Duodenal mucosa (tissue), 2 donors: Measurements from ENCODE around the gene EEF2KMT.
"Not testable (repeated sequence)": the region's sequence is repeated elsewhere in the genome, so short reads cannot be mapped to it uniquely, and the experiment has no call there.

ENCODE experiments used
- H3K27ac ChIP-seq: one replicate; pipeline ENCODE4 v1.7.0; 2013; ENCODE audit warnings: low read depth, low read length
- H3K27me3 ChIP-seq, 2 donors: one replicate each; pipeline ENCODE4 v1.7.0; 2013; ENCODE audit warnings: low read length in 2 of 2, control low read depth in 1 of 2; ENCODE audit not compliant: insufficient read depth in 2 of 2, control insufficient read depth in 1 of 2
- H3K36me3 ChIP-seq, 2 donors: one replicate each; pipeline ENCODE4 v1.7.0; 2013; ENCODE audit warnings: low read length in 2 of 2, control low read depth in 1 of 2; ENCODE audit not compliant: insufficient read depth in 2 of 2, control insufficient read depth in 1 of 2
- H3K4me1 ChIP-seq, 2 donors: one replicate each; pipeline ENCODE4 v1.7.0; 2013; ENCODE audit warnings: low read length in 2 of 2, control low read depth in 1 of 2; ENCODE audit not compliant: insufficient read depth in 2 of 2, control insufficient read depth in 1 of 2
- H3K4me3 ChIP-seq, 2 donors: one replicate each; pipeline ENCODE4 v1.7.0; 2013; ENCODE audit warnings: low read length in 2 of 2, low read depth in 1 of 2
- H3K9ac ChIP-seq, 2 donors: one replicate each; pipeline ENCODE4 v1.7.0; 2013; ENCODE audit warnings: low read length in 2 of 2, low read depth in 1 of 2
- H3K9me3 ChIP-seq, 2 donors: one replicate each; pipeline ENCODE4 v1.7.0; 2013; ENCODE audit warnings: low read length in 2 of 2, control low read depth in 1 of 2; ENCODE audit not compliant: control insufficient read depth in 1 of 2

Gene EEF2KMT

GRCh38 chr16:5080996-5081395 lies 16.6 kb downstream of the EEF2KMT start:
- not testable (repeated sequence) for H3K27ac ChIP-seq

GRCh38 chr16:5080461-5080860 lies 17.1 kb downstream of the EEF2KMT start:
- not testable (repeated sequence) for H3K4me3 ChIP-seq, H3K9ac ChIP-seq, H3K27ac ChIP-seq, H3K27me3 ChIP-seq, H3K9me3 ChIP-seq, H3K4me1 ChIP-seq
- peaks cover 9 to 25% of the 10 kb centered on the region in 2 donors for H3K36me3 ChIP-seq

More at GRCh38 chr16:5080996-5081395, 16.6 kb downstream of the EEF2KMT start:
- peaks cover 4 to 24% of the 10 kb centered on the region in 2 donors for H3K36me3 ChIP-seq
- not testable (repeated sequence) for H3K4me1 ChIP-seq, H3K9ac ChIP-seq, H3K9me3 ChIP-seq, H3K27me3 ChIP-seq, H3K4me3 ChIP-seq

GRCh38 chr16:5078626-5079025 lies 19.0 kb downstream of the EEF2KMT start:
- Histone ChIP-seq H3K9me3 (no peaks in the 10 kb centered on the region), H3K27me3 (no peaks in the 10 kb centered on the region), H3K27ac (no peak overlapping the region), H3K4me1 (peaks cover 0 to 4% of the 10 kb centered on the region in 2 donors), H3K36me3 (peaks cover 12 to 28% of the 10 kb centered on the region in 2 donors), H3K9ac (no peak overlapping the region), H3K4me3 (no peak overlapping the region)

- Histone ChIP-seq H3K9ac (no peak overlapping the region), H3K27ac (no peak overlapping the region), H3K36me3 (peaks cover 12 to 28% of the 10 kb centered on the region in 2 donors), H3K4me1 (peaks cover 8 to 10% of the 10 kb centered on the region in 2 donors), H3K27me3 (no peaks in the 10 kb centered on the region), H3K9me3 (no peaks in the 10 kb centered on the region), H3K4me3 (no peak overlapping the region)
These were observed 20.3 kb downstream of the EEF2KMT start for GRCh38 chr16:5077304-5077703.

- H3K4me3 ChIP-seq: no peak overlapping the region
- H3K4me1 ChIP-seq: peaks cover 16 to 17% of the 10 kb centered on the region in 2 donors
- no peak overlapping the region for H3K27ac ChIP-seq
- H3K27me3 ChIP-seq: no peaks in the 10 kb centered on the region
- no peak overlapping the region for H3K9ac ChIP-seq
- H3K9me3 ChIP-seq: no peaks in the 10 kb centered on the region
- peaks cover 12 to 28% of the 10 kb centered on the region in 2 donors for H3K36me3 ChIP-seq
These were observed 22.0 kb downstream of the EEF2KMT start for GRCh38 chr16:5075637-5076036.

GRCh38 chr16:5073771-5074170 lies 23.8 kb downstream of the EEF2KMT start:
- Histone ChIP-seq H3K4me1 (peaks cover 14 to 16% of the 10 kb centered on the region in 2 donors), H3K36me3 (peaks cover 12 to 28% of the 10 kb centered on the region in 2 donors)
- not testable (repeated sequence) for H3K27me3 ChIP-seq, H3K9me3 ChIP-seq, H3K9ac ChIP-seq, H3K4me3 ChIP-seq, H3K27ac ChIP-seq

GRCh38 chr16:5073279-5073629 lies 24.3 kb downstream of the EEF2KMT start:
- no peaks in the 10 kb centered on the region for H3K9me3 ChIP-seq
- peaks cover 12 to 25% of the 10 kb centered on the region in 2 donors for H3K36me3 ChIP-seq
- no peak overlapping the region for H3K27ac ChIP-seq
- H3K4me1 ChIP-seq: peaks cover 14 to 16% of the 10 kb centered on the region in 2 donors
- no peak overlapping the region for H3K9ac ChIP-seq
- no peak overlapping the region for H3K4me3 ChIP-seq
- no peaks in the 10 kb centered on the region for H3K27me3 ChIP-seq

- Histone ChIP-seq H3K9me3 (no peaks in the 10 kb centered on the region), H3K9ac (peak overlapping the region; percentile 64 to 86), H3K4me3 (peak overlapping the region; percentile 77 to 93), H3K27ac (peak overlapping the region; percentile 35), H3K4me1 (peaks cover 14 to 16% of the 10 kb centered on the region in 2 donors), H3K36me3 (peaks cover 12 to 22% of the 10 kb centered on the region in 2 donors), H3K27me3 (no peaks in the 10 kb centered on the region)
These were observed 25.0 kb downstream of the EEF2KMT start for GRCh38 chr16:5072334-5073278.

GRCh38 chr16:5071681-5072333 lies 25.8 kb downstream of the EEF2KMT start, which contains the start of gene ALG1:
TSS of gene ALG1 (plus strand) at chr16:5071843. CDS start at chr16:5071850, 7 bp downstream.
- no peaks in the 10 kb centered on the region for H3K27me3 ChIP-seq
- peak within 1 kb of the TSS; percentile 77 to 93 for H3K4me3 ChIP-seq
- no peaks in the 10 kb centered on the region for H3K9me3 ChIP-seq
- H3K9ac ChIP-seq: peak within 1 kb of the TSS; percentile 64 to 86
- H3K4me1 ChIP-seq: peaks cover 14 to 16% of the 10 kb centered on the region in 2 donors
- peak within 1 kb of the TSS; percentile 35 for H3K27ac ChIP-seq
- peaks cover 12 to 17% of the 10 kb centered on the region in 2 donors for H3K36me3 ChIP-seq

GRCh38 chr16:5071341-5071680 lies 26.3 kb downstream of the EEF2KMT start:
- Histone ChIP-seq H3K27me3 (no peaks in the 10 kb centered on the region), H3K27ac (peak overlapping the region; percentile 35), H3K4me3 (peak overlapping the region; percentile 77 to 93), H3K9ac (peak overlapping the region; percentile 64 to 86), H3K9me3 (no peaks in the 10 kb centered on the region), H3K36me3 (peaks cover 11 to 13% of the 10 kb centered on the region in 2 donors), H3K4me1 (peaks cover 14 to 16% of the 10 kb centered on the region in 2 donors)
